GDM1 (cell line): Measurements from ENCODE around the gene CNTN2.

Experiments
- DNase-seq: peaks from one replicate; lab custom pipeline; 2025; lab: John Stamatoyannopoulos, UW

CNTN2 gene

DNA sequence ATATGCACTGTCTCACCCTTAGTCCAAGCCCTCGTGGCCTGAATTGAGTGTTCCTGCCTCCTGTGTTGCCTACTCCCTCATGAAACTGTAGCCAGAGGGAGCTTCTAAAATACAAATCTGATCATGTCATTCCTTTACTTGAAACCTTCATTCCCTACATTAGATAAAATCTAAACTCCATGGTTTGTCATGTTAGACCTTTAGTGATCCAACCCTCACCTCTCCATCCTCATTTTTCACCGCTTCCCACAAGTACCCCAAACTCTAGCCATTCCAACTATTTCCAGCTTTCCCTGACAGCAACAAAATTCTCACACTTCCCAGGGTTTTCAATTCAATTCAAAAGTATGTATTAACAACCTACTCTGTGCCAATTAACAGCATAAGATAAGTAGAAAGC, 18.3 kb upstream of the CNTN2 start:
- DNase-seq: no peak

DNA sequence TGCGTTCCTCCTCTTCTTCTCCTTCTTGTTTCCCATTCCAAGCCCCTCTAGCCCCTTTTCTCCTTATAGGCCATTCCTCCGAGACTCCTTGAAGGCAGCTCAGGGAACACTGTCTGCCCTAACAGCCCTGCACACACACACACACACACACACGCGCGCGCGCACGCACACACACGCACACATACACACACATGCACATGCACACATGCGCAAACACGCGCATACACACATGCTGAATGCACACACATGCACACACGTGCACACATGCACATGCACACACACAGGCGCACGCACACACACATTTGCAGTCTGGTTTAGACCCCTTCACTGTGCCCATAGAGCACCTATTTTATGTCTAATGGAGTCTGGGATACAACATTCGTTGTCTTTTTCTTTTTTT, 17.8 kb upstream of the CNTN2 start:
- no peak for DNase-seq

DNA sequence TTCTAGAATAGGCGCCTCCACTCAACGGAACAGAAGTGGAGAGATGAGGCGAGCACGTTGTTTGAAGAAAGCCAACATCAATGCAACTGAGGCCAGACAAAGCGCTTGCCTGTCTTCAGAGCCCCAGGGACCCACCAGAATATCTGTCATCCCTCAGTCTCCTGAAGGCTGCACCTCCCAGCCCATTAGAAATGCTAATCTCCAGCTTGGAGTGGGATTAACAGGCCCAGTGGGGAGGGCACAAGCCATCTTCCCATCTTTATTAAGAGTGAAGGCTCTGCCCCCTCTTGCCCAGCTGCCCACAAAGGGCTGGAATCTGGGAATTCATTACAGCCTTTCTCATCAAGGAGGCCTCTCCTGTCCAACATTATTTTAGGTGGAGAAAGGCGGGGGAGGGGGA, 16.8 kb upstream of the CNTN2 start:
- no peak for DNase-seq

DNA sequence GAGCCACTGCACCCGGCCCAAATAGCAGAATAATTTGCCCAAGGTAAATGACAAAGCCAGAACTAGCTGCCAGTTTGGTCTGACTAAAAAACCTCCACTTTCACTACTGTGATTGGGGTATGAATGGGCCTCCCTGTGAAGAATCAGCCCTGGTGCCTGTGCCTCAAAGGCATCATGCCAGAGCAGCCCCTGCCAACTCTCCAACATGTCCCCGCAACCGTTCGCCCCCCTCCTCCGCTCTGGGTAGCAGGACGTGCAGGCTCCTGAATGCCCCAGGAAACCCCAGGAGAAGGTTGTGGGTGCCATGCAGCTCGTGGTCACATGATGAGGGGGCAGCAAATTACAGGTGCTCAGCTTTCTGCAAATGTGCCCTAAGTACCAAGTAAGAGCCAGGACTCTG, 14.6 kb upstream of the CNTN2 start:
- no peak for DNase-seq

DNA sequence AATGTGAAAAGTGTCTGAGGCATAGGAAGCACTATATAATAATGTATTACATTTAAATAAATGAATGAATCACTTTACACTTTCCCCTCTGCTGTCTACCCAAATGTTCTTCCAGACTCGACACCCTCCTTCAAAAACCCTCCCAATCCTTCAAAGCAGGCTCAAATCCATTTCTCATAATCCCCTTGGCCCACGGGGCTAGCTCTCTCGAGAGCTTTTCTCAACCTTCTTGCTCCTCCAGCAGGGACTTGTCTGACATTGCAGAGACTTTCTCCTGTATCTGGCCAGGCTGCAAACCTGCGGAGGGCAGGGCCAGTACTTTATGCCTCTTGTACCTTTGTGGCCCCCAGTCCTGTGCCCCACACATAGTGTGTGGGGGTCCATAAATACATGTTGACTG, 14.1 kb upstream of the CNTN2 start:
- DNase-seq: no peak

DNA sequence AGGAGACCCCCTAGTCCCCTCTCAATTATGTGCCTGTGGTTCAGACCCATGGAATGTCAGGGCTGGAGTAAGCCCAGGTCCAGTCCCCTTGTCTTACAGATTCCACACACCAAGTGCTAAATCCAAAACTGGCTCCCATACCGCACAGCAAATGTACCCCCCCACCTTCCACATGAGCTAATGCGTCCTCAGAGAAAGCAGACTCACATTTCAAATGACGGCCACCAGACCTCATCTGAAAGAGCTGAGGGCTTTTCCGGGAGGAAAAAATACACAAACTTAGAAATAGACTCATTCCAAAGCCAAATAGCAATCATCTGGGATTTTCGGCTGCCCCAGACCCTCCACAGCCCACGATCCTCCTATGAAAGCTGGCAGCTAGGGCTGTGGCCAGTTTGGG, 12.8 kb upstream of the CNTN2 start:
- DNase-seq: no peak

DNA sequence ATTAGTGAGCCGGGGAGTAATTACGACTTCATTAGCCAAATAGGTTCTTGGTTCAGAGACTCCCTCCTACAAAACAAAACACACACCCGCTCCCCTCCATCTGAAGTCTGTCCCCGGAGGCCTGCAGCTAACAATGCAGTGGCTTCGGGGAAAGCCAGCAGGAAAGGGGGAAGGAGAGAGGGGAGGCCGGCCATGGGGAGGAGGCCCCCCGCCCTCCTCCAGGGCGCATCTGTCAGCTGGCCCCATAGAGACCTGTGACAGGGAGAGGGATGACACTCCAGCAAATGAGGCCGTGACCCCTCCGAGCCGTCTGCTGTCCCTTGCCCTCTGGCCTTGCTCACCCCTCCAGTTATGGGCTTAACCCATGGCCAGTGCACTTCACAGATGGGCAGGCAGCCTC, 12.1 kb upstream of the CNTN2 start:
- no peak for DNase-seq

DNA sequence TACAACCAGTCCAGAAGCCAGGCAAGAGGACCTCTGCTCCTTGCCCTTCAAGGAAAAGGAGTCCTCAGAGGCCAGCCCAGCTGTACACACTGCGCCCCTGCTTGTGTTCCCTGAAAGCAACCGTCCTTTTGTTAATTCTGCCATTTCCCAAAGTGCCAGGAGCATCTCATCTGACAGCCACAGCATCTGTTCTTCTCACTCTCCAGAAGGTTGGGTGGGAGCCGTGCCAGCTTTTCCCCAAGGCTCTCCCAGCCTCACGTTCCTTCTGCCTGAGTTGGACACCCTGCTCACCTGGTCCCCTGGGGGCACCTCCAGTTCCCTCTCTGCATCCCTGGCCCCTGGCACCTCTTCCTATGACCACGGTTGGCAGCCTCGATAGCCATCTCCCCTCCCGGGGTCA, 10.5 kb upstream of the CNTN2 start:
- no peak for DNase-seq

DNA sequence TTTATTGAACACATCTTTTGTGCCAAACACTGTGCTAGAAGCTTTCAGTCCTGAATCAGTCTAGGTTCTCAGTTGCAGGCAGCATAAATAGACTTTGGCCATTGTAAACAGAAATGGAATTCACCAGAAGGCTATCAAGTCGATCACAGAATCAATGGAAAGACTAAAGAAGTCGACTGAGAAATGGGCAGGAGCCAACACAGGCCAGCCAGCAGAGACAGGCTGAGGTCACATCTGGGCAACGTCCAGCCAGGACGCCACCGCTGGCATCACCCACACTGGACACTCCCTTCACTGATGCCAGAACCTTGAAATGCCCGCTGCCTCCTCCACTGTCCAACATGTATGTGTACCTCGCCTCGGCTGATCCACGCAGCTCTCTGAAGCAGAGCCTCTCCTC, 5.5 kb upstream of the CNTN2 start:
- DNase-seq: no peak

DNA sequence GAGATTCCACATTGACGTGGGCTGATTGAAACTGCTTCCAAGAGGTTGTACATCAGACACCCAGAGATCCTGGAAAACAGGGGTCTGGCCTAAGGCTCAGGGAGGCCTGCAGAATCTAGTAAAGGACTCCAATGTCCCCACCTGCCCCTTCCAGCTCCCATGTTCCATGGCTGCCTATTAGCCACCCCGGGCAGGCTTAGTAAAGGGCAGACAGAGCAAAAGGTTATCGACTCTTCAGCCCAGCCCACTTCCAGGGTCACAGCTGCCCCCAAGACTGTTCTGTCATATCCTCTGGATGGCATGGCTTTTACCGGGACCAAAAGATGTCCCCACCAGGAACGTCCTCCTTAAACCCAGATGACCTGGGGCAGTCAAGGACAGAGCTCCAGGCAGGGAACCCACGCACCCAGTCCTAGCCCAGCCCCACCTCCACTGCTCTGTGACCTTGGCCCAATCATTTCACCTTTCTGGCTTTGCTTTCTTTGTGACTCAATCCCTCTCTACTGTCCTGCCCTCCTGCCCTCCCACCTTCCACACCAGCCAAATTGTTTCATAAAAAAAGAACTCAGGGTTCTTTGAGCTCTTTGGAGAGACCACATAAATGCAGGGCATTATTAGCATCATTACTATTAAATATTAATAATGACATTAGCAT, 4.8 kb upstream of the CNTN2 start:
- no peak for DNase-seq

DNA sequence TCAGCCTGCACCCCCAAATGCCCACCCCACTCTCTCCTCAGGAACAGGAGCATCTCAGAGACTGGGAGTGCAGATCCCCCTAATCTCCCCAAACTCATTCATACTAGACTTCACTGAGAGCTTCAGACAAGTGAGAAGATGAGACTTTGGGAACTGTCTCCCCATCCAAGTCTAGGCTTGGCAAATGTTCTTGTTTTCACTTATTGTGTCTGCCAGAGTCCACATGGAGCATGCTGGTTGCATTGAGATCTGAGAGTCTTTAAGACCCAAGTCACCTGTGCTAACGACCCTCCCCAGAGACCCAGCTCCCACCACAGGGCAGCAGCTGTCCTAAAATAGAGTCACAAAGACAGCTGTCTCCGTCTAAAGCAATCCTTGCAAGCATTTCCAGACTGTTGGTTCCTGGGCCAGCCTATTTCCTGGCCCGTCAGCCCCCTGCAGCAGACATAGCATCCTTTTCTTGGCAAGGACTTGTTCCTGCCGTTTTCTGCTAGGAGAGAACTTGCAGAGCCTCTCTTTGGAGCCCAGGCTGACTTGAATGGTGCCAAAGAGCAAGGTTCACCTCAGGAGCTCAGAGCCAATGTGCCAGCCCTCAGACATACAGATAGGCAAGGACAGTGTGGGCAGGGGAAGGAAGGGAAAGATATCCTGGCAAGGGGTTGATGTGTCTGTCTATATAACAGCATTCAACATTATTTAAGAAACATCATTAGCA, 1.9 kb upstream of the CNTN2 start:
- no peak for DNase-seq

DNA sequence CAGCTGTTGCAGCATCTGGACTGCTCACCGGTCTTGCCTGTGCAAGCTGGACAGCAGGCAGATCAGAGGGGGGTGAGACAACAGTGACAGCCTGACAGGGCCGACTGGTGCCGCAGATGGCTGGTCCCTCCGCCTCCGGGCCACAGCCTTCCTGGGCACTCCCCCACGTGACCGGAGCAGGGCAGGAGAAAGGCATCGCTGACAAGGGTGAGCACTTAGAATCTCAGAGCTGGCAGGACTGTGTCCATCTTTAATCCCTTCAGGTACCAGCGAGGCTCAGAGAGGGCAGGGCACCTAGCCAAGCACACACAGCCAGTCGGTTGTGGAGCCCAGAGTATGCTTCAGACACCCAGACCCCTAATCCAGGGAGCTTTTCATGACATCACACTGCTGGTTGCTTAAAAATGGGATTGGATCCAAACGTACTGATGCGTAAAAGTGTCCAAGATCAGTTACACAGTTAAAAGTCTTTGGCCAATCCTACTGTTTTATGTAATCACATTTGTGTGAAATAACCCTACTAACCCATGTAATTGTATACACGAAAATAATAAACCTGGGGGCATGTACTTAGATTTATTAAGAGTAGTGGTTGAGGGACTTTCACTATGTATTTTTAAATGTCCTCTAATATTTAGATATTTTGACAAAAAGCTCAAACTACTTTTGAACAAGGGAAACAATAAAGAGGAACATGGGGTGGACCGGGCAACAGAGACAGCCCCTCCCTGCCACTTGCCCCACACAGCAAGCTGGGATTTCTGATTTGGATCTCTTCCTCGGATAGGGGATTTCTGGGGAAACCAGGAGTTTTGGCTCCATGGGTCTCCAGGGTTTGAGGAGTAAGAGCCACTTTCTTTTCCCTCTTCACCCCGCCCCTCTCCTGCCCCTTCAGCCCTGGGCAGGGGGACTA, 758 bp upstream of the CNTN2 start:
- no peak for DNase-seq

DNA sequence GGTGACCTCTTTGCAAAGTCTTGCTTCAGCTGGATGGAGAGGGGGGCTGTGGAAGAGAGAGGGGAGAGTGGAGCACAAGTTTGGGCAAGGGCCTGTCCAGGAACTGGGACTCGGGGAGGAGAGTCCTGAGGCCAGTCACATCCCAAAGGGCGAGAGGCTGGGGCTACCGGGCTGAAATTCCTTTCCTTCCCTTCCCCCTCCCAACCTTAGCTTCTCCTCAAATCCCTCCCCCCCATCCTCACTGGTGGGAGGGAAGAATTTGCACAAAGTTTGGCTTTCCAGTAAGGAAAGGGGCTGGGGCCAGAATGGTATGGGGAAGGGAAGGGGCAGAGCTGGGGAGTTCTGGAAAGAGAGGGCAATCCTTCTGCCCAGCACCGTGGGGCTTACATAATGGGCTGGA, 854 bp downstream of the CNTN2 start:
- no peak for DNase-seq

DNA sequence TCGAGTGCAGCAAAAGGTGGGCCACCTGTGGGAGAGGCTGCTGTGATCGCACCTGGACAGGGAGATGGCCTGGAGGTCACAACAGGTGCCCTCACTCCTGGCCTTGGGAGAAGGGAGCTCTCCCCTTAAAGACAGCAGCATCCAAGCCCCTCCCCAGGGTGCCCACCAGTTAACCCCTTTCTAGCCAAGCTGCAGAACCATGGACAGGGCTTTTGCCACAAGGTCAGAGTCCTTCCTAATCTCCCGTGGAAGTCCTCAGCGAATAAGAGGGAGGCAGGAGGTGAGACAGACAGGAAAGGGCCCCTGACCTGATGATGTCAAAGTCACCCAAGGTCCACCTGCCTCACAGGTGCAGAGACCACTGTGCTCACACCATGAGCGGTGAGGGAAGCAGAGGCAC, 1.7 kb downstream of the CNTN2 start:
- DNase-seq: no peak

DNA sequence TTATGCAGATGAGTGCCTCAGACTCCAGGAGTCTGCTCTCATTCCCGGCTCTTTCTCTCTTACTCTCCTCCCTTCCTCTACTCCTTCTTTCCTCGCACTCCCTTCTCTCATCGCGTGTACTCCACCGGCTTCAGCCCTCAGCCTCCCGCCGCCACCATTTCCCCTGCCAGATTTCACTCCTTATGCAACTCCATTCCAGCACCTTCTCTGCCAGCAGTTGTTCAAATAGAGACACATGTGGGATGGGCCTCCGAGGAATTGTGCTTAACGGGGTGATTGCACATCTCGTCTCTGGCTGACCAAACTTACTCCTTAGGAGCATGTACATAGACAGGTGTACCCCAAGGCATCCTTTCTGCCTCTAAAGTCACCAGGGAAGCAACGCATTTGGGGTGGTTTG, 2.1 kb downstream of the CNTN2 start:
- no peak for DNase-seq

DNA sequence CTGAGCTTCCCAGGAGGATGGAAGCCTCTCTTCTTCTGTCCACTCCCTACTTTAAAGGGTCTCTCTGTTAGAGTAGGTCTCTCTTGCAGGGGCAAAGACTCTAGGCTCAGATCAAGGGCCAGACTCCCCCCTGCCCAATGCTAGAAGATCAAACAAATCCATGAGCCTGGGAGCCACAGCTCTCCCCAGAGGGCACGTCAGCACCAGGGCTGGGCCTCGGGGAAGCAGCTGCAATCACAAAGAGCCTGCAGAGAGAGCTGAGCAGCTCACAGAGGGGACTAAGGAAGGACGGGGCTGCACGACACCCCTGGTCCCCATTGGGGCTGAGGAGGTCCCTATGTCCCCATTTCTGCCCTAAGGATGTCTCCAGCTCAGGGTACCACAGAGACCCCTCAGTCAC, 3.9 kb downstream of the CNTN2 start:
- DNase-seq: no peak

DNA sequence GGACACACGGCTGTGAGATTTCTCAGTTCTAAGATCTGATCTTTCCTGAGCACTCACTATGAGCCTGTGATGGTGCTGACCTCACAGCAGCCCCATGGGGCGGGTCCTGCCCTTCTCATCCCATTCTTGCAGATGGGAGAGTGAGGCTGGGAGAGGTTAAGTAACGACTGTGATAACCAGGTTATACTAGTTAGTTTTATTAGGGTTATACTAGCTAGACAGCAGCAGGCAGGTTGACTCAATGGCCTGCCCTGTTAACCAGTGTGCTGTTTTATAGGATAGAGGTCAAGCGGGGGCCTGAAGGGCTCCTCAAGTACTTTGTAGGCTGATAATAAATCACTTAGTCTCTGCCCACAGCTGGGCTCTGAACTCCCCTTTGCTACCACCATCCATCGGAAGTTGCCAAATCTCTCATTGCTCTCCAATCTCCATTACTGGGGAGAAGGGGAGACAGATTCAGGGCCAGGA, 4.8 kb downstream of the CNTN2 start:
- DNase-seq: no peak

DNA sequence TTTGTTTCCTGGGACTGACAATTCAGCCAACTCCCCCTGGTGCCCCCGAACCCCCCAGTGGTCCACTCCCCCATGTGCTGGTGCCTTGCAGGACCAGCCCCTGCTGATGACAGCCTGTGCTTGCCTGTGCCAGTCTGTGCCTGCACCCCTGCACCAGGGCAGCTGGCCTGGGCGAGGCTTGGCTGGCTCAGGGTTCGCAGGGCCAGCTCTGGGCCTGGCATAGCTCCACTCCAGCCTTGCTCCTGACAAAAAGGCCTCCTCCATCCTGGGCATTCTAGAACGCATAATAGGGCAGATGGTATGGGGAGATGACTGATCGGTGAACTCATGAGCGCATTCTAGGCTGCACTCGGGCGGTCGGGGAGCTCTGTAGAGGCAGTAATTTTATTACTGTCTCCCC, 5.4 kb downstream of the CNTN2 start:
- DNase-seq: no peak

DNA sequence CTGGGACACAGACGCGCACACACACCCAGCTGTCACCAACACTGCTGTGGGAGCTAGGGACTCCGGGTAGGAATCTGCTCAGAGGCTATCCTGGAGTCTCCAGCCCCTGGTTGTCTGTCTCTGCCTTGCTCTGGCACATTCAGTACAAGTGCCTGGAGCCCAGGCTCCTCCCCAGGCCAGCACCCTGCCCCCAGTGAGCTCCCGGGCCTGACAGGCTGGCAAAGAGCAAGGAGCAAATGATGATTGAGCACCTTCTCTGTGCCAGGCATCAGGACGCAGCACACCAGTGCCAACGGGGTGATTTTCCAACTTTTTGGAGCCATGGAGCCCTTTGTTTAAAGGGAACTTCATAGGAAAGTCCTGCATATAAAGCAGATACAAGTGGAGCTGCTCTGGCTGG, 6.5 kb downstream of the CNTN2 start:
- no peak for DNase-seq

DNA sequence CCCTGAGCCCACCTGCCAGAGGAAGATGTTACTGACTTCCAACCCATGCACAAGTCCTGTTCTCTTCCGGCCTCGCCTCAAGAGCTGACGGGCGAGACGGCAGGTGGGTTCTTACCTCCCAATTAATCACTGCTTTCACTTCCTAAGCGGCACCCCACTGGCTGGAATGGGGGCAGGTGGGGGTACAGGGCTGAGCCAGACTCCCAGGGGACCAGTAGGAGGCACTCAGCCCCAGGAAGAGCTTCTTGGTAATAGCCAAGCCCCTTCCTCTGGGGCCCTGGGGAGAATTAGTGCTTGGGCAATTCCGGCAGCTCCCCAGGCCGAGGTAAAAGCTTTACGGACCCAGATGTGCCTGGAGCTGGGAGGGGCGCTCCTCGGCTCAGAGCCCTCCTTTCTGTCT, 9.7 kb downstream of the CNTN2 start:
- DNase-seq: no peak

DNA sequence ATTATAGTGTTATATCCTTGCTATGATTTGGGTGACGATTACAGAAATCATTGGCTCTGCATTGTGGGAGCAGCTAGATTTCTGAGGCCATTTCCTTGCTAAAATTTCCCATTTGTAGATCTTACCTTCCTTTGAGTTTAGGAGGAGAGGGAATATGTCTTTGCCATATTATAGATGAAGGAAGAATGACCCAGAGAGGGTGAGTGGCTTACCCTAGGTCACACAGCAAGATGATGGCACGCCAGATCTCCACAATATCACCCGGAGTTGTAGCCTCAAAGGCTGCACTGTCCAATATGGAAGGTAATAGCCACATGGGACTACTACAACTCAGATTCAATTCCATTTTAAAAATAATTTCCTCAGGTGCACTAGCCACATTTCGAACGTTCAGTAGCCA, 10.3 kb downstream of the CNTN2 start:
- no peak for DNase-seq

DNA sequence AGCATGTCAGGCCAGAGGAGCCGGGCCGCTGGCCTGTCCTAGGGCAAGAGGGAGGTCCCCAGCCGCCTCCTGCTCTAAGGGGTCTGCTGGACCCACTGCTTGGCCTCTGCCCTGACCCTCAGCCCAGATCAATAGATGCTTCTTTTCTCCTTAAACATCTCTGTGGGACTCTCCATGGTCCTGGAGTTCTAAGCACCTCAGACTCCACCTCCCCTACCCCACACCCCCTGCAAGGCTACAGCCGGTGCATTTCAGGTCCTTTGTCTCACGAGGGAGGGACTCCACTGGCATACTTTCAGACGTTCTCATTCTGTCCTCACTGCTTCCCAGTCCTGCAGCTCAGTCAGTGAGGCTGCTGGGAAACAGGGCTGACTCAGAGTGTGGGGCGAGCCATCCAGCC, 11.0 kb downstream of the CNTN2 start:
- DNase-seq: no peak

DNA sequence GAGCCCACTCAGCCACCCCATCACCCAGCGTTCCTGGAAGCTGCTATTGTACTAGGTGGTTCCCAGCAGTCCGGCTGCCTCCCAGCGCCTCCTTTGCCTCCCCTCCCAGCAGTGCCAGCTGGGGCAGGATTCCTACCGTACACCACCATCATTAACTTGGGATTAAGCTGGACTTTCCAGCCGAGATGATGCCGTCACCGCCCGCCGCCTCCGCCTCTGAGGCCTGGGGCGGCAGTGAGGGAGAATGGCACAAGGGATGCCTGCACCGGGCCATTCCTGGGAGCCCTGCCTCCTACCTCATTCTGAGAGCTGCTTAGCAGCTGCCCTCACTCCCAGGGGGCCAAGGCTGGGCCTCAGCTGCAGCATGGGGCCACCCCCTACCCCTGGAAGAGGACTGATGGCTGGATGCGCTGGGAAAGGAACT, 13.2 kb downstream of the CNTN2 start:
- DNase-seq: no peak
